Stimulated activated CD4-positive, alpha-beta T cell treated with anti-CD3 and anti-CD28 coated beads, Interleukin-12 subunit alpha, Interleukin-12 subunit beta, amount 100 ng/mL, for 48 hours (primary cell): ENCODE data around the gene CREB3L1.

ENCODE experiments used
- DNase-seq, 3 donors: peaks; one replicate each; pipeline ENCODE4 v3.0.0-alpha.2; 2020; ENCODE audit warnings: low read depth in 2 of 3, low spot score in 1 of 3

CREB3L1 gene

GRCh38 chr11:46321757-46322156, 44.3 kb downstream of the CREB3L1 start:
- no peak for DNase-seq

- DNase-seq, result no peak
Observed at GRCh38 chr11:46322759-46323158, 45.3 kb downstream of the CREB3L1 start.

DNA sequence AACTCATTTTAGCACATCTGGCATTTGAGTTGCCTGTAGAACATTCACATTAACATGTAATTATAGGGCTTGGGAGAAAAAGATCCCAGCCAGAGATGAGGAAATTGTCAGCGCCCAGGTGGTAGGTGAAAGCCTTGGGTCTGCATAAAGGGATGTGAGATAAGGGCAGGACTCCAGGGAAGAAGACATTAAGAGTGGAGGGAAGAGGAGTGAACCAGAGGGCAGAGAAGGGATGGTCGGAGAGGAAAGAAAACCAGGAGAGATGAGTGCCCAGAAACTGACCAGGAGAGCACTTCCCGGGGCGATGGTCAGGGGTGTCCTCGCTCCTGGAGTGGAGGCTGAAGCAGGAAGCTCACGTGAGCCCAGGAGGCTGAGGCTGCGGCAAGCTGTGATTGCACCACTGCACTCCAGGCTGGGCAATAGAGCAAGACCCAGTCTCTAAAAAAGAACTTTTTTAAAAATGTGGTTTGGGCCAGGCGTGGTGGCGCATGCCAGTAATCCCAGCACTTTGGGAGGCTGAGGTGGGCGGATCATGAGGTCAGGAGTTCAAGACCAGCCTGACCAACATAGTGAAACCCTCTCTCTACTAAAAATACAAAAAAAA, 49.5 kb downstream of the CREB3L1 start:
- DNase-seq, result no peak

GRCh38 chr11:46327829-46328228, 50.4 kb downstream of the CREB3L1 start:
- DNase-seq, result no peak

DNA sequence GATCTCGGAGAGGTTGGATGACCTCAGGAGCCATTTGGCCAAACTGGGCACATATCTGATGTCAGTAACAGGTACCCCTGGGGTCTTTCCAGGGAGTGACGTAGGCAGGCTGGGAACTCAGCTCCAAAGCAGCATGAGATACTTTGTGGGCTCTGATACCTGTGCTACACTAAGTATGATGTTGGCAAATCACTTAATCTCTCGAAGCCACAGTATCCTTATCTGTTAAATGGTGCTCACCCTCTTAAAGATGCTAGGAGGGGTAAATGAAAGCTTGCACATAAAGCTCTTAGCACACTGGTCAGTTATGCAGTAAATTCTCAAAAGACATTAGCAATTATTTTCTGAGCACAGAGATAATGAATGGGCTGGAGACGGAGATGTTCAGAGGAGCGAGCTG, 52.7 kb downstream of the CREB3L1 start:
- DNase-seq, result no peak

DNA sequence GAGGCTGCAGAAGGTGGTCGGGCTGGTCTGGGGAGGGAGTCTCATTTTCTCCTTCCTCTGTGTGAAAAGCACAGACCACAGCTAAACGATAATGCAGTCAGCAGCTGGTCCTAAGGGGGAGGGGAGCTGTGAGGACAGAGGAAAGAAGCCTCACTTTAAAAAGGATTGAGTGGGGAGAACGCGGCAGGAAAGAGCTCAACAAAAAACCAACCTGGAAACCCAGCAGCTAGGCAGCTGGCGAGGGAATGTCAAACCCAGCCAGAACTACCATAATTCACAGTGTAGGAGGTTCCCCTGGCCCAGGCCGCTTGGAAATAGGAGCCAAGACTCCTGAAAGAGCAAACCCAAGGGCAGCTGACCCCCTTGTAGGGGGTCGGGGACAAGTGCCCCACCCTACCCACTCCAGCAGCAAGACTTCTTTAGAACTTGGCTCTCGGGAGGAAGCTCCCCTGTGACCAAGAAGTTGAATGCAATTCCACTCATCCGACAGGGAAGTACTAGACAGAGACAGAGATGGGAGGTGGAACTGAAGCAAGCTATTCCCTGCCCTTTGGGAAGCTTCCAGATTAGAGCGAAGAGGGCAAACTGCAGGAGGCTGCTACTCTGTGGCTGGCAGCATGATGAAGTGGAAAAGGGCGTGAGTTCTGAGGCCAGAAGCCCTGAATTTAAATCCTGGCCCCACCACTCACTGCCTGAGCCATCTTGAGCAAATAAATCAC, 53.3 kb downstream of the CREB3L1 start:
- no peak for DNase-seq

- DNase-seq, result no peak
Observed at GRCh38 chr11:46331282-46331984, 54.0 kb downstream of the CREB3L1 start.

DNA sequence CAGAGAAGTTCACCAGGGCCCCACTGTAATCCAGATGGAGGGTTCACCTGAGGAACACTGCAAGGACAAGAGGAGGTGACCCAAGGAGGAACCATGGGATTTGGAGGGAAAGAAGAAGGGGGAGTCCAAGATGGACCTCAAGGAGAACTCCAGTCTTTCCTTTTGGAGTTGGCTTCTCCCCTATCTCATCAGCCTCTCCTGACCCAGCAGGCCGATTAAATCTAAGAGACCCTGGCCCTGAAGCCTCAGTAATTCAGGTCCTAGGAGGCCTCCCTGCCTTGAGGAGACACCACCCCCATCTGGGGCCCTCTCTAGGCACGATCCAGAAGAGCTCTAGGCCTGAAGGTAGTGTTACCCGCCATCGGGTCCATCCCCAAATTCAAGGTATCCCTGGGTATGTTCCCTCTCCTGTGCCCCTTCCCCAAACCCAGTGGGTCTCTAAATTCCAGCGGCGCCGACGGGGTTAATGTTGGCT, 54.7 kb downstream of the CREB3L1 start:
- DNase-seq, result no peak

DNA sequence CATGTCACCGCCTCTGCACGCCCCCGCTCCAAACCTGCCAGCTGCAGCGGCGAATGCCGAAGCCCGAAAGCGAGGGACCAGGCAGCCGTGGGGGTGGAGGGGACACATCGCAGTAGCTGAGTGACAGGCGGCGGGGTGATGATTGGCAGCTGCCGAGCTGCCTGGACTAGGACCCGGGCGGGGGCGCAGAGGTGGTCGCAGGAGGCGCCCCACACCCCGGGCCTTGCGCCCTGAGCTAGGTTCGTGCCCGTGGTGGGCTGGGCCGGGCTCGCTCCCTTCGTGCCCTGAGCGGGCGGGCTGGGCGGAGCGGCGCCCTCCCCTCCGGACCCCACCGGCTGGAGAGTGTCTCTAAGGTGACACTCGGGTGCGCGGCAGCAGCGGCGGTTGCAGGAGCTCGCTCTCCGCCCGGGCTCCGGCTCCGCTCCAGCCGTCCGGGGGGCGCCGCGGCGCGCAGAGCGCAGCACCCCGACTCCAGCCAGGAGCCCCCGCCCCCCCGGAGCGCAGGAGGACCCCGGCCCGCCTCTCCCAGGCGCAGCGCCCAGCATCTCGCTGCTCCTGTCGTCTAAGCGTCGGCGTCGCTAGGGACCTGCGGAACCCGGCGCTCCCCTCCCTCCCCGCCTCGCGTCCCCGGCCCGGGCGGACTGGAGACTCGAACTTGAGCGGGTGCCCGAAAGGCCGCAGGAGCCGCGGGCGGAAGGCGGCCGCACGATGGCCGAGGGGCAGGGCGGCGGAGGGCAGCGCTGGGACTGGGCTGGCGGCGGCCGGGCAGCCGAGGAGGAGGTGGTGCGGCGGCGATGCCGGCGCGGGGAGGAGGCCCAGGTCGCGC, 55.3 kb downstream of the CREB3L1 start:
- no peak for DNase-seq

DNA sequence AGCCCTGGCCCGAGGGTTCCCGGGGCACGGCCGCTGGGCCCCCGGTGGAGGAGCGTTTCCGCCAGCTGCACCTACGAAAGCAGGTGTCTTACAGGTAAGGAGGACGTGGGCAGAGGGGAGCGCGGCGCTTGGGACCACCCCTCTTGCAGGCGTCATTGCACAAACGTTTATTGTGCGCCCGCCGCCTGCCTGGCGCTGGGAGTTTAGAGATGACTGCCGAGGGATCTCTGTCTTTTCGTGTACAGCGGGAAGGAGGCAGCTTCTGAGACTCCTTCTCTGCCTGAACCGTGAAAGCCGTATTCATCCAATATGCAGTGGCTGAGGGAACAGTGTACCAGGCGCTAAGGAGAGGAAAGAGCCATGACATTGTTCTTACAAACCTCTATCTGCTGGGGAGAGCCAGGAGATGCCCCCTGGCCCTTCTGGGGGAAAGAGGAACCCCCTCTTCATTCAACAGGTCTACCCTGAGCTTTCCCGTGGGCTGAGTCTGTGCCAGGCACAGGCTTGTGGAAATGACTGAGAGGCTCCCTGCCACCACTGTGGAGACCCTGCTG, 56.0 kb downstream of the CREB3L1 start:
- DNase-seq, result no peak

- no peak for DNase-seq
Observed at GRCh38 chr11:46334211-46334610, 56.7 kb downstream of the CREB3L1 start.

DNA sequence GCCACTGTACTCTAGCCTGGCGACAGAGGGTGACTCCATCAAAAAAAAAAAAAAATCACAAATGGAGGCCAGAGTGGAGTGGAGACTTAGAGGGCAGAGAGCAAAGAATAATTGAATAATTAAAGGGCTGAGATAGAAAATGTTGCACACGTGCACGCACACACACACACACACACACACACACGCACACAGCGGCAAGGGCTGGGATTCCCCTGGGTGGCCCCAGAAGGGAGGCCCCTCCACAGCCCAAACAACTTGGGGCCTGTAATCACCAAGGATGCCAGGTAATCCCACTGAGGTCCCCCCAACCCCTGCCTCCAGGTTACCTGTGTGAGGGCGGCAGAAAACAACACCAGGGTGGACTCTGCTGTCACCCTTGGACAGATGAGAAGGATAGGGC, 57.8 kb downstream of the CREB3L1 start:
- no peak for DNase-seq

GRCh38 chr11:46335890-46336562, 58.6 kb downstream of the CREB3L1 start:
- no peak for DNase-seq

DNA sequence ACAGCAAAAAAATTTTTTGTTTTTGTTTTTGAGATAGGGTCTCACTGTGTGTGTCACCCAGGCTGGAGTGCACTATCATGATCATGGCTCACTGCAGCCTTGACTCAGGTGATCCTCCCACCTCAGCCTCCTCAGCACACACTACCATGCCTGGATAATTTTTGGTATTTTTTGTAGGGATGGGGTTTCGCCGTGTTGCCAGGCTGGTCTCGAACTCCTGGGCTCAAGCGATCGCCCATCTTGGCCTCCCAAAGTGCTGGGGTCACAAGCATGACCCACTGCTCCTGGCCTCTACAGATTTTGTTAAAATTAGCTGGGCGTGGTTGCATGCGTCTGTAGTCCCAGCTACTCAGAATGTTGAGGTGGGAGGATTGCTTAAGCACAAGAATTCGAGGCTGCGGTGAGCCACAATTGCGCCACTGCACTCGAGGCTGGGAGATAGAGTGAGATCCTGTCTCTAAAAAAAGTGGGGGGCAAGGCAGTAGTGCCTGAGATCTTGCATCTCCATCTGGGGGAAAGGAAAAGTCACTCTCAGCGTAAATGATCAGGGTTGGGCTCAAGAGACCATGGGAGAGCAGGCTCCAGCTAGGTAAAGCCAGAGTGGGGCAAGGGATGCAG, 59.2 kb downstream of the CREB3L1 start:
- no peak for DNase-seq

- no peak for DNase-seq
Observed at GRCh38 chr11:46337626-46338345, 60.3 kb downstream of the CREB3L1 start.

DNA sequence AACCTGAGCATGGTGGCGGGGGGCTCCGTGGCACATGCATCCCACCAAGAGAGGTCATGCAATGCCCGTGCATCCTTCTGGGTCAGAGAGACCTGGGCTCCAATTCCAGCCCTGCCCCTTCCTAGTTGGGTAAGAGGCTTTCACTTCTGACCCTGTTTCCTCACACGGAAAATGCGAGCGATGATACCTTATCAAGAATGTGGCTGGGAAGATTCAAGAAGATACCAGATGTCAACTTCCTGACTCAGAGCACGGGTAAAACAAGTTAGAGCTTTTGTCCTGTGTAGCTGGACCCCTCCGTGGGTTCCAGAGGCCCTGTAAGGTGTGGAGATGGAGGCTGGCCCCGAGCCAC, 61.1 kb downstream of the CREB3L1 start:
- no peak for DNase-seq

DNA sequence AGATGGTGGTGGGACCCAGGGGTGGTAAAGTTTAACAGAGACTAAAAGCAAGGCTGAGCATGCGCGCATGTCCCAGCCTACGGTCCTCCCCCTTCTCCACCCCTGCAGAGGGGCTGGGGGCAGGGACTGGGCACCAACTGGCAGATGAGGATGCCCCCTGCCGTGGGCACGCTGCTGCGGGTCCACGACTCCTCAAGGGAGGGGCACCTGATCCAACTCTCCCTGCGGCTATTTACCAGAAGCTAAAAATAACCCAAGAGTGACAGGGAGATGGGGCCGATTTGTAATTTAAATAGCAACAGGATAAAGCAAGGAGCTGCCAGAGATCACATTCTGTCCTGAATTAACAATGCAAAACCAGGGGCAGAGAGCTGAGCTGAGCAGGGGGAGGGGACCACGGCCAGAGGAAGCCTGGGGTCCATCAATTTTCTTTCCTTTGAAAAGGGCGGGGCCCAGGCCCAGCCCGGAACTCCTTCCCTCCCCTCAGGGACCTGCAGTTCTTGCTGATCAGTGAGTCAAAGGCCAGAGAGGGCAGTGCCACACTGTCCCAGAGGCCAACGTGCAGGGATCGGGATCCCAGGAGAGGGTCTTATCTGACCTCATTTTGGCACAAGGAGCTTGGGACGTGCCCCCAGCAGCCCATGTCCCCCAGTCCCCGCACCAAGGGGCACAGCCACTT, 61.7 kb downstream of the CREB3L1 start:
- DNase-seq, result no peak

- DNase-seq, result no peak
Observed at GRCh38 chr11:46339816-46340215, 62.4 kb downstream of the CREB3L1 start.

DNA sequence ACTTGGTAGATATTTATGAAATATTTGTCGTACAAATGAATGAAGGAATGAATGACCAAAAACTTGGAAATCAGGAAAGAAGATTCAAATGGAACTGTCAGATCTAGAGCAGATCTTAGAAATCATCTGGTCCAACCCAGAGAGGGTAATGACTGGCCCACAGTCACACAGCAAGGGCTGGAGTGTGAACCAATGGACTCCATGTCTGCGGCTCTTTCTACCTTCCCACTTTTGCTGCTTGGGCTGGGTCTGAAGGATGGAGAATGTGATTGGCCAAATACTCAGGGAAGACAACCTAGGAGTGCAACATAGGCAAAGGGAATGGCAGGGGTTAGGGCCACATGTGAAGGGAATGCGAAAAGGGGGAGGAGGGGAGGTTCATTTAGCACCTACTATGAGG, 64.0 kb downstream of the CREB3L1 start:
- no peak for DNase-seq
